HepG2 (cell line): ENCODE measurements around the gene TMCC2. TPM values are rescaled to one million over a fixed set of nuclear protein-coding genes. Genes with fewer than 3 reads are reported as not detected.

Experiments used
- ATAC-seq: fragments of 200-7000 bp; cut with Tn5 transposase; 3 replicates; pipeline ENCODE4 v1.9.1; 2020; ENCODE audit warnings: mild to moderate bottlenecking, moderate library complexity
- BruUV-seq: library from RNA; stranded (reverse); fragments of 400-500 nt; replicated peaks from 2 replicates; lab custom pipeline; 2021; lab: Mats Ljungman, UMichigan
- CTCF ChIA-PET: fragments of 300-600 bp; formaldehyde crosslinking; extraction: SDS; loops from one replicate; lab custom pipeline; 2021; ENCODE audit warnings: low total read pairs, inconsistent platforms, low intra/inter-chr PET ratio; lab: Yijun Ruan, JAX
- POLR2A ChIA-PET: fragments of 350-600 bp; sonication (Branson Sonifier 250); formaldehyde crosslinking; loops from one replicate; lab custom pipeline; 2020; ENCODE audit warnings: antibody characterized with exemption, inconsistent platforms; lab: Yijun Ruan, JAX
- DNase-seq: peaks from one replicate; pipeline ENCODE4 v3.0.0-alpha.2; 2015; ENCODE audit warnings: low spot score
- FAIRE-seq: peaks from 3 replicates; lab custom pipeline; 2011; peaks lifted over from hg19 to GRCh38; lab: Jason Lieb, UNC
- H2AFZ ChIP-seq: one replicate; pipeline ENCODE4 v1.6.1; 2011; ENCODE audit warnings: low read length, inconsistent platforms
- H3K27ac ChIP-seq: fragments of 300-600 bp; 3 replicates; pipeline ENCODE4 v1.8.0; 2011; ENCODE audit warnings: mixed run types, mild to moderate bottlenecking, mixed read lengths, low read length, inconsistent platforms; ENCODE audit not compliant: insufficient read depth; ENCODE audit errors: extremely low read length
- H3K27me3 ChIP-seq, 2 experiments: fragments of 200-600 bp in 1 of 2; 2 replicates in 1 of 2; 3 replicates in 1 of 2; pipeline versions ENCODE4 v1.6.0 to v1.8.0; 2011; ENCODE audit warnings: low read length in 2 of 2, mild to moderate bottlenecking in 2 of 2, moderate library complexity in 2 of 2, inconsistent platforms in 1 of 2; ENCODE audit not compliant: insufficient read depth in 2 of 2, control insufficient read depth in 1 of 2
- H3K36me3 ChIP-seq, 2 experiments: fragments of 200-600 bp in 1 of 2; replicated peaks in 1 of 2; 2 replicates in 1 of 2; 3 replicates in 1 of 2; pipeline versions ENCODE4 v1.5.1 to v1.8.0; 2011; ENCODE audit warnings: low read length in 2 of 2, inconsistent platforms in 1 of 2; ENCODE audit not compliant: insufficient read depth in 2 of 2, control insufficient read depth in 1 of 2
- H3K4me1 ChIP-seq: 2 replicates; pipeline ENCODE4 v1.5.1; 2012; ENCODE audit warnings: low read length, inconsistent platforms; ENCODE audit not compliant: insufficient read depth
- H3K4me2 ChIP-seq: 2 replicates; pipeline ENCODE4 v1.6.0; 2011; ENCODE audit warnings: low read depth, low read length, inconsistent platforms
- H3K4me3 ChIP-seq, 3 experiments: fragments of 200-600 bp in 1 of 3; sonication (generic), shearing (Covaris generic) in 1 of 3; replicated peaks in 1 of 3; 2 replicates each; pipeline ENCODE4 v1.5.1; 2011 to 2016; ENCODE audit warnings: low read length in 3 of 3, inconsistent platforms in 2 of 3, low read depth in 2 of 3, mild to moderate bottlenecking in 2 of 3, control low read depth in 1 of 3, mixed read lengths in 1 of 3; ENCODE audit not compliant: insufficient read depth in 1 of 3
- H3K79me2 ChIP-seq: one replicate; pipeline ENCODE4 v1.6.1; 2011; ENCODE audit warnings: low read length, inconsistent platforms; ENCODE audit not compliant: insufficient read depth
- H3K9ac ChIP-seq: 2 replicates; pipeline ENCODE4 v1.6.0; 2011; ENCODE audit warnings: mild to moderate bottlenecking, low read depth, low read length, inconsistent platforms; ENCODE audit not compliant: insufficient read depth
- H3K9me3 ChIP-seq: 2 replicates; pipeline ENCODE4 v1.5.1; 2012; ENCODE audit warnings: mild to moderate bottlenecking, low read length
- H4K20me1 ChIP-seq: 2 replicates; pipeline ENCODE4 v1.6.0; 2011; ENCODE audit warnings: inconsistent platforms, mild to moderate bottlenecking, low read length, moderate library complexity; ENCODE audit not compliant: insufficient read depth
- AHR ChIP-seq: IDR thresholded peaks from 2 replicates; pipeline ENCODE4 v1.6.1; 2018; ENCODE audit warnings: missing genetic modification reagents, missing compliant biosample characterization
- CBX2 ChIP-seq, 2 experiments: fragments of 200-600 bp in 1 of 2; sonication (generic); formaldehyde crosslinking in 1 of 2; IDR thresholded peaks; 2 replicates each; pipeline versions ENCODE4 v1.7.0 to v1.8.1; 2018 to 2022; ENCODE audit warnings: low read depth in 2 of 2, low read length in 1 of 2, mild to moderate bottlenecking in 1 of 2, missing genetic modification reagents in 1 of 2
- CEBPB ChIP-seq: IDR thresholded peaks from 2 replicates; pipeline ENCODE4 v1.6.1; 2011; ENCODE audit warnings: low read depth, low read length, improper control_type of control experiment, borderline replicate concordance
- FOSL2 ChIP-seq: sonication (generic); formaldehyde crosslinking; IDR thresholded peaks from 2 replicates; pipeline ENCODE4 v1.4.0; 2020; ENCODE audit warnings: missing genetic modification reagents
- GLI4 ChIP-seq: sonication (generic); formaldehyde crosslinking; IDR thresholded peaks from 2 replicates; pipeline ENCODE4 v1.5.1; 2020; ENCODE audit warnings: missing genetic modification reagents, mild to moderate bottlenecking, moderate library complexity, borderline replicate concordance
- GTF3A ChIP-seq: sonication (generic); formaldehyde crosslinking; conservative IDR thresholded peaks from 2 replicates; pipeline ENCODE4 v1.4.0; 2020; ENCODE audit warnings: mild to moderate bottlenecking, missing genetic modification reagents
- HDAC1 ChIP-seq: sonication (generic); formaldehyde crosslinking; IDR thresholded peaks from 2 replicates; pipeline ENCODE4 v1.5.1; 2020; ENCODE audit warnings: mild to moderate bottlenecking, missing genetic modification reagents
- NBN ChIP-seq: fragments of 450-650 bp; conservative IDR thresholded peaks from 2 replicates; pipeline ENCODE4 v1.6.1; 2017
- TARDBP ChIP-seq: sonication (generic); formaldehyde crosslinking; IDR thresholded peaks from 2 replicates; pipeline ENCODE4 v1.8.0; 2022; ENCODE audit warnings: mild to moderate bottlenecking, missing genetic modification reagents
- ZBTB25 ChIP-seq: IDR thresholded peaks from 2 replicates; pipeline ENCODE4 v1.6.1; 2018; ENCODE audit warnings: missing genetic modification reagents
- ZBTB46 ChIP-seq: sonication (generic); formaldehyde crosslinking; IDR thresholded peaks from 2 replicates; pipeline ENCODE4 v1.4.0; 2020; ENCODE audit warnings: mild to moderate bottlenecking, missing genetic modification reagents, borderline replicate concordance
- ZMYM4 ChIP-seq: sonication (generic); formaldehyde crosslinking; IDR thresholded peaks from 2 replicates; pipeline ENCODE4 v1.8.1; 2023; ENCODE audit warnings: mild to moderate bottlenecking, missing genetic modification reagents
- ZNF253 ChIP-seq: sonication (generic); formaldehyde crosslinking; IDR thresholded peaks from 2 replicates; pipeline ENCODE4 v1.8.0; 2022; ENCODE audit warnings: mild to moderate bottlenecking, missing genetic modification reagents, borderline replicate concordance
- ZNF367 ChIP-seq: sonication (generic); formaldehyde crosslinking; IDR thresholded peaks from 2 replicates; pipeline ENCODE4 v1.4.0; 2020; ENCODE audit warnings: missing genetic modification reagents, borderline replicate concordance
- ZNF644 ChIP-seq: IDR thresholded peaks from 2 replicates; pipeline ENCODE4 v1.6.1; 2016; ENCODE audit warnings: low read depth
- ZSCAN31 ChIP-seq: sonication (generic); formaldehyde crosslinking; IDR thresholded peaks from 2 replicates; pipeline ENCODE4 v1.5.0; 2020; ENCODE audit warnings: low read depth, mild to moderate bottlenecking, missing genetic modification reagents
- WGBS: methylation state at CpG from one replicate; pipeline ENCODE4 v1.1.6; 2017; ENCODE audit warnings: low lambda C conversion rate; 5-methylcytosine and 5-hydroxymethylcytosine counted together
- in situ Hi-C: cut with HindIII; loops from 2 replicates; pipeline ENCODE4 v1.10.0; 2017; ENCODE audit warnings: low pct_unique_long_range_greater_than_20kb; ENCODE audit not compliant: extremely low pct_ligation_motif_present
- intact Hi-C: fragments of 100-400 bp; cut with micrococcal nuclease; formaldehyde crosslinking; loops from one replicate; pipeline ENCODE4 v1.10.0; 2022; ENCODE audit not compliant: unreplicated experiment
- polyA plus RNA-seq, 8 experiments: library from polyadenylated mRNA; depleted of rRNA in 3 of 8; stranded (reverse) in 7 of 8; unstranded in 1 of 8; fragments of >200 nt; fragmentation: Illumina TruSeq in 4 of 8; extraction: Trizol in 4 of 8; gene quantifications; 2 replicates each; pipeline versions ENCODE4 v1.2.1 to v1.2.3, GENCODE V29; 2011 to 2016; ENCODE audit warnings: low read depth in 4 of 8, missing spikeins in 1 of 8, mixed read lengths in 1 of 8; ENCODE audit not compliant: insufficient read depth in 1 of 8
- total RNA-seq, 5 experiments: library from RNA; depleted of rRNA; stranded (reverse); fragments of >200 nt; fragmentation: Illumina TruSeq; extraction: Trizol; gene quantifications; 2 replicates each; pipeline ENCODE4 v1.2.3, GENCODE V29; 2016; ENCODE audit warnings: low read depth in 1 of 5
- TF ChIP-seq, protein P1 (sequence below): IDR thresholded peaks from 2 replicates; pipeline ENCODE4 v1.6.1; 2012; ENCODE audit warnings: low read length, improper control_type of control experiment

TMCC2 gene
- total and polyA plus RNA-seq, 2 of the 13 experiments (the other 11 are each of a cell fraction or from before 2014, with no cell fraction given) = 0.12 to 0.24 TPM

- Histone ChIP-seq H3K9me3 (no peaks in the 10 kb centered on the region), H3K4me2 (peak within 1 kb of the TSS; percentile 90), H2AFZ (no peak within 1 kb of the TSS), H3K79me2 (peaks cover 10% of the 10 kb centered on the region), H3K27me3 (peaks cover 0 to 14% of the 10 kb centered on the region in 2 experiments; a peak in 3 of 5 replicates), H3K4me1 (peaks cover 63% of the 10 kb centered on the region), H3K9ac (peak within 1 kb of the TSS; percentile 59), H3K4me3 (peak within 1 kb of the TSS; percentile 73 to 90 (median 81)), H3K36me3 (no peaks in the 10 kb centered on the region), H4K20me1 (no peaks in the 10 kb centered on the region; the same call in 1 of the 2 replicates), H3K27ac (no peak within 1 kb of the TSS)
- FAIRE-seq (no peak), ATAC-seq (peak; percentile 80), DNase-seq (peak; percentile 85)
- ChIA-PET CTCF (interaction anchor here (6.6 kb wide), 1 partner anchor 48 kb away, joined by 150 read pairs; no protein-coding TSS in a partner anchor), POLR2A (interaction anchor here (0.9 to 2.3 kb wide), 5 partner anchors 20 to 48 kb away, joined by 3 to 14 read pairs (median 8); no protein-coding TSS in a partner anchor)
- in situ Hi-C loops = loop anchor here (5.0 kb wide), 1 partner anchor 49 kb away; no protein-coding TSS in a partner anchor
- WGBS = under 1% methylated on average over 16 of the region's 75 CpGs
- intact Hi-C loops = loop anchor here (1.0 kb wide), 2 partner anchors 37 to 48 kb away; no protein-coding TSS in a partner anchor
- no TSS peak for BruUV-seq
- TF ChIP-seq GTF3A (CRISPR knock-in tag) = no peak
- TF ChIP-seq, protein P1, sequence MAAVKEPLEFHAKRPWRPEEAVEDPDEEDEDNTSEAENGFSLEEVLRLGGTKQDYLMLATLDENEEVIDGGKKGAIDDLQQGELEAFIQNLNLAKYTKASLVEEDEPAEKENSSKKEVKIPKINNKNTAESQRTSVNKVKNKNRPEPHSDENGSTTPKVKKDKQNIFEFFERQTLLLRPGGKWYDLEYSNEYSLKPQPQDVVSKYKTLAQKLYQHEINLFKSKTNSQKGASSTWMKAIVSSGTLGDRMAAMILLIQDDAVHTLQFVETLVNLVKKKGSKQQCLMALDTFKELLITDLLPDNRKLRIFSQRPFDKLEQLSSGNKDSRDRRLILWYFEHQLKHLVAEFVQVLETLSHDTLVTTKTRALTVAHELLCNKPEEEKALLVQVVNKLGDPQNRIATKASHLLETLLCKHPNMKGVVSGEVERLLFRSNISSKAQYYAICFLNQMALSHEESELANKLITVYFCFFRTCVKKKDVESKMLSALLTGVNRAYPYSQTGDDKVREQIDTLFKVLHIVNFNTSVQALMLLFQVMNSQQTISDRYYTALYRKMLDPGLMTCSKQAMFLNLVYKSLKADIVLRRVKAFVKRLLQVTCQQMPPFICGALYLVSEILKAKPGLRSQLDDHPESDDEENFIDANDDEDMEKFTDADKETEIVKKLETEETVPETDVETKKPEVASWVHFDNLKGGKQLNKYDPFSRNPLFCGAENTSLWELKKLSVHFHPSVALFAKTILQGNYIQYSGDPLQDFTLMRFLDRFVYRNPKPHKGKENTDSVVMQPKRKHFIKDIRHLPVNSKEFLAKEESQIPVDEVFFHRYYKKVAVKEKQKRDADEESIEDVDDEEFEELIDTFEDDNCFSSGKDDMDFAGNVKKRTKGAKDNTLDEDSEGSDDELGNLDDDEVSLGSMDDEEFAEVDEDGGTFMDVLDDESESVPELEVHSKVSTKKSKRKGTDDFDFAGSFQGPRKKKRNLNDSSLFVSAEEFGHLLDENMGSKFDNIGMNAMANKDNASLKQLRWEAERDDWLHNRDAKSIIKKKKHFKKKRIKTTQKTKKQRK = no peak
- no peak for TF ChIP-seq TARDBP
- no peak for TF ChIP-seq CBX2 (IDR thresholded peaks at IDR 0.05; ENCODE audit: low read depth, low read length)
- TF ChIP-seq CBX2 (CRISPR knock-in tag; IDR thresholded peaks at IDR 0.05; ENCODE audit: low read depth) = no peak
- TF ChIP-seq ZBTB25 = peak; percentile 22; the same call in 1 of the 2 replicates
- TF ChIP-seq AHR = peak; percentile 34; the same call in 1 of the 2 replicates
- TF ChIP-seq GLI4 = 0 out of 2 replicates have a peak, but pooled peaks have one; percentile 78
- TF ChIP-seq ZNF253 (CRISPR knock-in tag) = no peak
- TF ChIP-seq FOSL2 (CRISPR knock-in tag) = no peak
- 0 out of 2 replicates have a peak, but pooled peaks have one; percentile 34 for TF ChIP-seq HDAC1
- no peak for TF ChIP-seq NBN
- TF ChIP-seq ZNF367 = no peak
- TF ChIP-seq ZSCAN31 (CRISPR knock-in tag) = peak; percentile 81
- no peak for TF ChIP-seq ZNF644 (CRISPR knock-in tag)
- peak; percentile 64; the same call in 1 of the 2 replicates for TF ChIP-seq ZMYM4 (CRISPR knock-in tag)
- no peak for TF ChIP-seq ZBTB46 (CRISPR knock-in tag)
- TF ChIP-seq CEBPB = no peak
Measured at GRCh38 chr1:205321162-205321958, 93.6 kb downstream of the TMCC2 start, which contains the start of gene NUAK2. Gene NUAK2, minus strand, starts transcription at chr1:205321745. Its CDS starts 117 bp downstream, at chr1:205321628.
